ENCODE measurements around the gene TMEM115. TPM values are rescaled to one million over a fixed set of nuclear protein-coding genes. Genes with fewer than 3 reads are reported as not detected.
A peak's percentile ranks its signal among the peaks of the same experiment; 100 is the strongest.
"Not testable (repeated sequence)": the region's sequence is repeated elsewhere in the genome, so short reads cannot be mapped to it uniquely, and the experiment has no call there.

TMEM115 gene
- total RNA-seq, 2 experiments from 2014 or later = 13.1 to 16.1 TPM

DNA sequence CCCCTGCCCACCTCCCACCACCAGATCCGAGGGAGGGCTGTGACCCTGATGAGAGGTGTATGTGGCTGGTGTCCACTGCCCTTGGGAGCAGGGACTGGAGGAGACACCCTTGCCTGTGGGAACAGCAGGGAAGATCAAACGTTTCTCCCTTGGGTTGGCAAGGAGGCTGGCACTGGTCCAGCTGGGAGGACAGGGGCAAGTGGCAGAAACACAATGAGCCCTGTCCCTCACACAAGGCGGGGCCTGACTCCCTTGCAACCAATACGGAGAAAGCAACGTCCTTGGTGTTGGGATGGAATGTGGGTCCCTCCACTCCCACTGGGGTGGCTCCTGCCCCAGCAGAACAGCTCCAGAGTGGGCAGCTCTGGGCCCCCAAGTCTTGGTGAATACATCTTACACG, 42.0 kb downstream of the TMEM115 start:
- H3K27me3 Mint-ChIP-seq = no peaks in the 10 kb centered on the region
- no peak for ATAC-seq
- ChIA-PET POLR2A (no interaction called here), CTCF (interaction anchor here (0.5 to 1.5 kb wide), 3 partner anchors 11 to 363 kb away, joined by 3 to 4 read pairs (median 3); no protein-coding TSS in a partner anchor)
- H3K36me3 Mint-ChIP-seq (ENCODE audit: low read depth) = no peaks in the 10 kb centered on the region
- H3K27ac Mint-ChIP-seq = peak overlapping the region; percentile 38
- no peak for DNase-seq
- no peak overlapping the region for H3K4me3 Mint-ChIP-seq
- no peaks in the 10 kb centered on the region for H3K9me3 Mint-ChIP-seq (ENCODE audit: low read depth)
- H3K4me1 Mint-ChIP-seq = peaks cover 37% of the 10 kb centered on the region
- intact Hi-C loops (cut with DNase I, micrococcal nuclease) = no loop called here

DNA sequence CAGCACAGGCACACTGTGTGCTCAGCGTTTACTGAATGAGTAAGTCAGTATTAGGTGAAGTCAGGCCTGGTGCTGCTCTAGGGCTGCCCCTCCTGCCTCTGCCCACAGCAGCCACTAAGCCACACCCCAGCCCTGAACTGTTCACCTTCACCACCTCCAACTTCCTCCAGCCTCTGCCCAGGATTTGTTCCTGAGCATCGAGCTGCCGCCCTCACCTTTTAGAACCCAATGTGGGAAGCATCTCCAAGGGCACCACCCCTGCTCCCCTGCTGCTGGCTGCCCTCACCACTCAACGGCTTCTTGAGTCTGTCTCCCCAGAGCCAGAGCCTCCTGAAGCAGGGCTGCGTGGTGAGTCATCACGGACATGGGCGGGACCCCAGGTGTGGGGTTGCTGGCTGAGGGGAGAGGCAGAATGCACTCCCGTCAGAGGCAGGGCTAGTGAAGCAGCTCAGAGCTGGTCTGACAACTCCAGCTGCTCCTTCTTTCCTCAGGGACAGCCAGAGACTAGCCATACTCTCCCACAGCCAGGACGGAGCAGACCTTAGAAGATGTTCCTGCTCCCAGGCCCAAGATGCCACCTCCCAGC, 42.6 kb downstream of the TMEM115 start:
- Mint-ChIP-seq H3K27ac (peak overlapping the region; percentile 38), H3K36me3 (ENCODE audit: low read depth) (no peaks in the 10 kb centered on the region), H3K27me3 (no peaks in the 10 kb centered on the region), H3K4me3 (no peak overlapping the region), H3K4me1 (peaks cover 37% of the 10 kb centered on the region), H3K9me3 (ENCODE audit: low read depth) (no peaks in the 10 kb centered on the region)
- POLR2A ChIA-PET = no interaction called here
- CTCF ChIA-PET = interaction anchor here (0.6 to 1.5 kb wide), 4 partner anchors 10 to 364 kb away, joined by 3 to 4 read pairs (median 4); no protein-coding TSS in a partner anchor
- DNase-seq (peak; percentile 70), ATAC-seq (peak; percentile 46)
- intact Hi-C loops (cut with DNase I, micrococcal nuclease) = no loop called here

DNA sequence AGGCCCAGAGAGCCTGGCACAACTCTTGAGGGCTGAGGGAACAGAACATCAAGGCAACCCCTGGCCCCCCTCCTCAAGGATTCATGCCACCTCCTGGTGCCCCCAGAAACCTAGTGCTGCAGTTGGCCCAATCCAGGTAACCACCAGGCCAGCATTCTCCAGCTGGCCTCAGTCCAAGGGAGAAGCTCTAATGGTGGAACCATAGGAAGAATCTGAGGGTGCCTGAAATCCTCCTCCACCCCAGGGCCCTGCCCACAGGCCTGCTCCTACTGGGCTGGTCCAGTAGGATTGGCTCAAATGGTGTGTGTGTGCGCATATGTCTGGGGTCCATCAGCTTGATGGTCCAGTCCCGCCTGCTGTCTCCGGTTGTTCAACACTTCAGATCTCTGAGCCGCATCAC, 44.5 kb downstream of the TMEM115 start:
- no peak for ATAC-seq
- Mint-ChIP-seq H3K9me3 (ENCODE audit: low read depth) (no peaks in the 10 kb centered on the region), H3K4me1 (peaks cover 29% of the 10 kb centered on the region), H3K27me3 (no peaks in the 10 kb centered on the region), H3K27ac (no peak overlapping the region), H3K4me3 (no peak overlapping the region), H3K36me3 (ENCODE audit: low read depth) (peaks cover under 1% of the 10 kb centered on the region)
- intact Hi-C loops (cut with DNase I, micrococcal nuclease) = no loop called here
- no peak for DNase-seq
- CTCF ChIA-PET = interaction anchor here (0.6 to 1.1 kb wide), 5 partner anchors 12 to 335 kb away, joined by 3 to 4 read pairs (median 3); no protein-coding TSS in a partner anchor
- POLR2A ChIA-PET = interaction anchor here (0.6 kb wide), 1 partner anchor 10 kb away, joined by 3 read pairs; no protein-coding TSS in a partner anchor

DNA sequence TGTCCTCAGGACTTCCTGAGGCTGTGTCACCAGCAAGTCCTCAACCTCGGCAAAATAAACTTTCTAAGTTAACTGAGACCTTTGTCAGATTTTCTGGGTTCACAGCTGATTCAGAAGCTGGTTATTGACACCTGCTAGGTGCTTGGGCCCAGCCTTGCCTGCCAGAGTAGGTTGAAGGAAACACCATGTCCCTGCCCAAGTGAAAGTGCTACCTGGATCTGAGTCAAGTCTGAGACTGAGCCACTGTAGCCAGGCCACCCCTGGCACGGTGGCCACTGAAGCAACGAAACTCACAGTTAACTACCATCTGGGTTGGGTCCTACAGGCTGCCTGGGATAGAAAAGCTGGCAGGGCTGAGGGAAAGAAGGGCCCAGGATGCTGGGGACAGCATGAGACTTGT, 45.0 kb downstream of the TMEM115 start:
- ATAC-seq (no peak), DNase-seq (no peak)
- POLR2A ChIA-PET = no interaction called here
- H3K36me3 Mint-ChIP-seq (ENCODE audit: low read depth) = peaks cover 1% of the 10 kb centered on the region
- H3K27me3 Mint-ChIP-seq = no peaks in the 10 kb centered on the region
- H3K4me3 Mint-ChIP-seq = no peak overlapping the region
- intact Hi-C loops (cut with DNase I, micrococcal nuclease) = no loop called here
- CTCF ChIA-PET = interaction anchor here (0.6 to 1.0 kb wide), 4 partner anchors 12 to 335 kb away, joined by 3 to 4 read pairs (median 4); no protein-coding TSS in a partner anchor
- H3K9me3 Mint-ChIP-seq (ENCODE audit: low read depth) = no peaks in the 10 kb centered on the region
- peaks cover 25% of the 10 kb centered on the region for H3K4me1 Mint-ChIP-seq
- H3K27ac Mint-ChIP-seq = no peak overlapping the region

DNA sequence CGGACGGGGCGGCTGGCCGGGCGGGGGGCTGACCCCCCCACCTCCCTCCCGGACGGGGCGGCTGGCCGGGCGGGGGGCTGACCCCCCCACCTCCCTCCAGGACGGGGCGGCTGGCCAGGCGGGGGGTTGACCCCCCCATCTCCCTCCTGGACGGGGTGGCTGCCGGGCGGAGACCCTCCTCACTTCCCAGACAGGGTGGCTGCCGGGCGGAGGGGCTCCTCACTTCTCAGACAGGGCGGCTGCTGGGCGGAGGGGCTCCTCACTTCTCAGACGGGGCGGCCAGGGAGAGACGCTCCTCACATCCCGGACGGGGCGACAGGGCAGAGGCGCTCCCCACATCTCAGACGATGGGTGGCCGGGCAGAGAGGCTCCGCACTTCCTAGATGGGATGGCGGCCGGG, 47.3 kb downstream of the TMEM115 start:
- peaks cover 12% of the 10 kb centered on the region for H3K4me1 Mint-ChIP-seq
- ATAC-seq; intact Hi-C loops (cut with DNase I, micrococcal nuclease); H3K36me3 Mint-ChIP-seq (ENCODE audit: low read depth); H3K9me3 Mint-ChIP-seq (ENCODE audit: low read depth); CTCF ChIA-PET; H3K27ac Mint-ChIP-seq; POLR2A ChIA-PET; H3K4me3 Mint-ChIP-seq; H3K27me3 Mint-ChIP-seq; DNase-seq: not testable (repeated sequence)

Other genes with a start within 250 kb of the TMEM115 start
- gene SEMA3F, start 204.2 kb downstream of the TMEM115 start, total RNA-seq = under 1 TPM; 0.25 to 0.46 TPM
- under 1 TPM in 1 of 2 experiments, not detected in 1; 0.14 TPM for gene GNAT1, start 167.9 kb downstream of the TMEM115 start, total RNA-seq
- under 1 TPM in 1 of 2 experiments, not detected in 1; 0.12 TPM for gene SLC38A3, start 154.2 kb downstream of the TMEM115 start, total RNA-seq
- 100 to 1,000 TPM; 280 to 341 TPM for gene GNAI2, start 123.3 kb downstream of the TMEM115 start, total RNA-seq
- 1 to 10 TPM; 1.6 to 2.1 TPM for gene SEMA3B, start 90.4 kb downstream of the TMEM115 start, total RNA-seq
- gene LSMEM2, start 80.4 kb downstream of the TMEM115 start, total RNA-seq = not detected
- 100 to 1,000 TPM; 100 to 125 TPM for gene IFRD2, start 67.1 kb downstream of the TMEM115 start, total RNA-seq
- gene HYAL3, start 60.1 kb downstream of the TMEM115 start, total RNA-seq = 1 to 10 TPM; 4.5 to 5.4 TPM
- gene NAA80, start 60.1 kb downstream of the TMEM115 start, total RNA-seq = 10 to 100 TPM; 17.6 to 18.7 TPM
- gene HYAL1, start 55.9 kb downstream of the TMEM115 start, total RNA-seq = under 1 TPM in 1 of 2 experiments, not detected in 1; 0.37 TPM
- 1 to 10 TPM; 4.7 to 5.1 TPM for gene HYAL2, start 36.8 kb downstream of the TMEM115 start, total RNA-seq
- gene TUSC2, start 31.3 kb downstream of the TMEM115 start, total RNA-seq = 10 to 100 TPM; 15.0 to 17.1 TPM
- gene RASSF1, start 18.7 kb downstream of the TMEM115 start, total RNA-seq = 10 to 100 TPM; 30.8 to 50.7 TPM
- 1 to 10 TPM; 1.0 to 1.3 TPM for gene ZMYND10, start 13.8 kb downstream of the TMEM115 start, total RNA-seq
- gene NPRL2, start 8.7 kb downstream of the TMEM115 start, total RNA-seq = 10 to 100 TPM; 42.5 to 43.0 TPM
- 10 to 100 TPM; 10.3 to 14.3 TPM for gene CYB561D2, start 8.7 kb downstream of the TMEM115 start, total RNA-seq
- 1 to 10 TPM; 1.1 to 1.5 TPM for gene CACNA2D2, start 144.1 kb upstream of the TMEM115 start, total RNA-seq
- gene C3orf18, start 208.2 kb upstream of the TMEM115 start, total RNA-seq = 10 to 100 TPM; 31.7 to 31.9 TPM
- gene HEMK1, start 210.0 kb upstream of the TMEM115 start, total RNA-seq = 10 to 100 TPM; 61.6 to 77.7 TPM

All from activated CD4-positive, alpha-beta T cell treated with anti-CD3 and anti-CD28 coated beads for 36 hours (primary cell).